Epithelial cell of esophagus (primary cell): ENCODE results near the gene TASOR2.

ENCODE experiments used
- DNase-seq: peaks from one replicate; pipeline ENCODE4 v3.0.0; 2010; ENCODE audit warnings: low read depth
- H3K4me3 ChIP-seq: 2 replicates; pipeline ENCODE4 v1.5.1; 2011; ENCODE audit warnings: mild to moderate bottlenecking, low read length, control low read depth
- CTCF ChIP-seq: IDR thresholded peaks from 2 replicates; pipeline ENCODE4 v1.5.1; 2011; ENCODE audit warnings: low read depth, mild to moderate bottlenecking, low read length, control low read depth, inconsistent platforms; ENCODE audit not compliant: insufficient read depth; ENCODE audit errors: missing control alignments

The TASOR2 gene

GRCh38 chr10:5649746-5650145, 34.9 kb upstream of the TASOR2 start:
- DNase-seq = no peak
- H3K4me3 ChIP-seq = no peak overlapping the region
- no peak for TF ChIP-seq CTCF

- no peak for TF ChIP-seq CTCF
- DNase-seq = no peak
- no peak overlapping the region for H3K4me3 ChIP-seq
These were observed 33.8 kb upstream of the TASOR2 start for GRCh38 chr10:5650664-5651387.

- DNase-seq = no peak
- no peak for TF ChIP-seq CTCF
- no peak overlapping the region for H3K4me3 ChIP-seq
These were observed 33.3 kb upstream of the TASOR2 start for GRCh38 chr10:5651388-5651764.

GRCh38 chr10:5652746-5653145, 31.9 kb upstream of the TASOR2 start:
- H3K4me3 ChIP-seq = no peak overlapping the region
- TF ChIP-seq CTCF = no peak
- DNase-seq = no peak

GRCh38 chr10:5654218-5654755, 30.4 kb upstream of the TASOR2 start:
- TF ChIP-seq CTCF = no peak

GRCh38 chr10:5655121-5655520, 29.5 kb upstream of the TASOR2 start:
- no peak overlapping the region for H3K4me3 ChIP-seq
- TF ChIP-seq CTCF = no peak
- no peak for DNase-seq

More at GRCh38 chr10:5654218-5654755, 30.4 kb upstream of the TASOR2 start:
- no peak overlapping the region for H3K4me3 ChIP-seq
- peak; percentile 53 for DNase-seq

- H3K4me3 ChIP-seq = no peak overlapping the region
- no peak for TF ChIP-seq CTCF
- no peak for DNase-seq
These were observed 27.7 kb upstream of the TASOR2 start for GRCh38 chr10:5656737-5657579.
